ENCODE data around the gene CT47C1. TPM values are rescaled to one million over a fixed set of nuclear protein-coding genes. Genes with fewer than 3 reads are reported as not detected.

Gene CT47C1
- total RNA-seq, 4 donors from 2014 or later: not detected

DNA sequence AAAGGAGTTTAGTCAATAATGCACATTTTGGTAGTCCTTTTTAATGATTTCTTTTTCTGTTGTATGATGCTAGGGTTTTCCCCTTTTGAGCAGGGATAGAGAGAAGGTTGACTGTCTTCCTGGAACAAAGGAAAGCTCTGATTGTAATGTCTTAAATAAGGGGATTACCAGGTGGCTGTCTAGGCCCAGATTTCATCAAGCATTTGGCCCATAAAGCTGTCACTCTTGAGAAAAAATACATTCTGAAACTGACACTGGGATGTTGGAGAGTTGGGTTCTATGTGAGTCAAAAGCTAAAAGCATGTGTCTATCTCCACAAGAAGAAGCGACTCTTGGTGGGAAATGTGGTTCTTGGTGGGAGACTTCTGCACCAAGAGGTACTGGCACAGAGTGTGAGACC is 28.4 kb downstream of the CT47C1 start:
- no peak for TF ChIP-seq POLR2AphosphoS5 (IDR thresholded peaks at IDR 0.05)
- TF ChIP-seq, protein P1, sequence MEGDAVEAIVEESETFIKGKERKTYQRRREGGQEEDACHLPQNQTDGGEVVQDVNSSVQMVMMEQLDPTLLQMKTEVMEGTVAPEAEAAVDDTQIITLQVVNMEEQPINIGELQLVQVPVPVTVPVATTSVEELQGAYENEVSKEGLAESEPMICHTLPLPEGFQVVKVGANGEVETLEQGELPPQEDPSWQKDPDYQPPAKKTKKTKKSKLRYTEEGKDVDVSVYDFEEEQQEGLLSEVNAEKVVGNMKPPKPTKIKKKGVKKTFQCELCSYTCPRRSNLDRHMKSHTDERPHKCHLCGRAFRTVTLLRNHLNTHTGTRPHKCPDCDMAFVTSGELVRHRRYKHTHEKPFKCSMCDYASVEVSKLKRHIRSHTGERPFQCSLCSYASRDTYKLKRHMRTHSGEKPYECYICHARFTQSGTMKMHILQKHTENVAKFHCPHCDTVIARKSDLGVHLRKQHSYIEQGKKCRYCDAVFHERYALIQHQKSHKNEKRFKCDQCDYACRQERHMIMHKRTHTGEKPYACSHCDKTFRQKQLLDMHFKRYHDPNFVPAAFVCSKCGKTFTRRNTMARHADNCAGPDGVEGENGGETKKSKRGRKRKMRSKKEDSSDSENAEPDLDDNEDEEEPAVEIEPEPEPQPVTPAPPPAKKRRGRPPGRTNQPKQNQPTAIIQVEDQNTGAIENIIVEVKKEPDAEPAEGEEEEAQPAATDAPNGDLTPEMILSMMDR (IDR thresholded peaks at IDR 0.05): no peak
- no peak for TF ChIP-seq POLR2A (IDR thresholded peaks at IDR 0.05)
- no peak for TF ChIP-seq EP300 (IDR thresholded peaks at IDR 0.05)
- H3K9me3 ChIP-seq: no peaks in the 10 kb centered on the region
- WGBS, 2 donors (ENCODE audit: low coverage in 1 of 2): no CpG with 5 or more reads among the region's 1 CpG
- no peaks in the 10 kb centered on the region for H3K4me1 ChIP-seq
- no peak overlapping the region for H3K4me3 ChIP-seq
- no peaks in the 10 kb centered on the region for H3K27me3 ChIP-seq
- no peaks in the 10 kb centered on the region for H3K36me3 ChIP-seq
- ATAC-seq: no peak
- no peak overlapping the region for H3K27ac ChIP-seq

DNA sequence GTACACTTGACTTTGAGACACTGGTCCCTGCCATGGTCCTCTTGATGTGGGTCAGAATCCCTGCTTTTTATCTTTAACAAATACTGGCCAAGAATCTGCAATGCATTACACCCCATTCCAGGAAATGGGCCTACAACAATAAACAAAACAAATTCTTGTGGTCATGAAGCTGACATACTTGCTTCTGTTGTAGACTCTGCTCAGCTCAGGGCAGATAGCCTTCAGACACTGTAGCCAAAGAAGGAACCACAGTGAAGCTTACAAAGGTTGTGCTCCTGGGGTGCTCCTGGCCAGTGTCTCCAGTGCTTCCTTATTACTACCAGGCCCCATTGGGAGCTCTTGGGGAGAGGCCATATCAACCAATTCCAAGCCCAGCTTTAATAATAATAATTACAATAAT is 33.0 kb downstream of the CT47C1 start:
- no peaks in the 10 kb centered on the region for H3K36me3 ChIP-seq
- ATAC-seq: no peak
- H3K9me3 ChIP-seq: no peaks in the 10 kb centered on the region

DNA sequence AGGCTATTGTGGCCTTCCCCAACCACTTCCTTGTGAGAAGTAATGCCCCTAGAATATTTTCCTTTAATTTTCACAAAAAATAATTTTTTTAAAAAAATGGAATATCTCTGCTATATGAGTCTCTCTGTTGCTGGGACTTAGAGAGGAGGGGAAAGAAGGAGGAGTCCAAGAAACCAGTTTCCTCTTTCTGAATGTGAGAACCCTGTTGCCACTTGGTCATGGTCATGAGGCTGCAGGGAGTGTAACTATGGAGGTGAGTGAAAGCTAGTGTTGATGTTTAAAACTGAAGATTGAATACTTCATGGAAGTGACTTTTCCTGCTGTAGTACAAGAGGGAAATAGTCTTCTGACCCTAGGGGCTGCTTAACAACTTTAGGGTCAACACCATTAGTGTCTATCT is 34.4 kb downstream of the CT47C1 start:
- ATAC-seq: no peak
- no peaks in the 10 kb centered on the region for H3K36me3 ChIP-seq
- H3K27me3 ChIP-seq: no peaks in the 10 kb centered on the region
- H3K4me3 ChIP-seq: no peak overlapping the region
- no peak overlapping the region for H3K27ac ChIP-seq
- no peak for TF ChIP-seq POLR2AphosphoS5 (IDR thresholded peaks at IDR 0.05)
- TF ChIP-seq POLR2A (IDR thresholded peaks at IDR 0.05): no peak
- no peaks in the 10 kb centered on the region for H3K9me3 ChIP-seq
- no peaks in the 10 kb centered on the region for H3K4me1 ChIP-seq

More for the DNA sequence above, 33.0 kb downstream of the CT47C1 start:
- no peak overlapping the region for H3K4me3 ChIP-seq
- TF ChIP-seq EP300 (IDR thresholded peaks at IDR 0.05): no peak
- TF ChIP-seq POLR2AphosphoS5 (IDR thresholded peaks at IDR 0.05): no peak
- no peak for TF ChIP-seq POLR2A (IDR thresholded peaks at IDR 0.05)
- TF ChIP-seq, protein P1 (IDR thresholded peaks at IDR 0.05): no peak
- H3K4me1 ChIP-seq: no peaks in the 10 kb centered on the region
- H3K27me3 ChIP-seq: no peaks in the 10 kb centered on the region
- no peak overlapping the region for H3K27ac ChIP-seq

DNA sequence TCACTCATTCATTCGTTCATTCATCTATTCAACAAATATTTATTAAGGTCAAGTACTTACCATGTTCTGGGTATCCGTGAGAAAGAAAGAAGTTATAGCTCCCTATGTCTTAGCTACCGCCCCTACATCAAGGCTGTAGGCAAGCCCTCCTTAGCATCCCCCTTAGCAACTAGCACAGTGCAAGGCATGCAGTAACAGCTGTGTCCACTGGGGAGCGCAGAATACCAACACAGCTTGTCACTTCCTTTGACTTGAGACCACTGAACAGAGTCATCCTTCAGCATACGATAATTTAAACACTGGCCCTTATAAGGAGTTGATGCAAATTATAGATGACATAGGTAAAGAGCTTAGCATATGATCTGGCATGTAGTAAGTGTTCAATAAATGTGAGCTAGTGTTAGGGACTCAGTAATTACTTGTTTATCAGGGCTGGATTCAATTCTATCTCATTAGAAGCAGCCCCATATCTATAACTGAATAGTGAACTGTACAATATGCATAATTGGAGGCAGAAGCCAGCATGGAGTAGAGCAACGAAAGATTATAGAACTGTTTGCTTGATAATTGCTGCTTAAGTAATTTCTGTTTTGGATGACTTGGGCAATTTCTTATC is 46.1 kb downstream of the CT47C1 start:
- Histone ChIP-seq H3K27ac (no peak overlapping the region), H3K4me3 (no peak overlapping the region), H3K36me3 (no peaks in the 10 kb centered on the region), H3K27me3 (no peaks in the 10 kb centered on the region), H3K9me3 (no peaks in the 10 kb centered on the region), H3K4me1 (no peaks in the 10 kb centered on the region)
- TF ChIP-seq POLR2AphosphoS5 (IDR thresholded peaks at IDR 0.05): no peak
- TF ChIP-seq, protein P1 (IDR thresholded peaks at IDR 0.05): peak; percentile 32 to 76 (median 47)
- peak; percentile 36 for ATAC-seq
- 11 to 20% methylated on average over 4 to 6 of the region's 6 CpGs for WGBS, 2 donors (ENCODE audit: low coverage in 1 of 2)

DNA sequence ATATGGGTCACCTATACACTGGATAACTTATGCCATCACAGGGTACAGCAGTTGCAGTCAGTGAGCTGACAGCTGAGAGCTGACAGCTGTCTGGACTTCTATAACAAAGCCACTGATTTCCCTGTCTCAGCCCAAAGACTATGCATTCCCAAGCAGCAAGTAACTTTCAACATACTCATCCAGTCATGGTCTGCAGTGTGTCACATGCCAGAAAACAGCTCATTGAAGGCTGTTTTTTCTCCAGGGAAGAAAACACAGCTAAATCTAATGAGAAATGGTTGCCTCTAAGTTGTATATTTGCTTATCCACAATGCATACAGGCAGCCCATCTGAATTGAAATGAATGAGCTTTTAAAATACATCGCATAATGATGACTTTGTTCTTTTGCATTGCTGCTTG is 48.5 kb downstream of the CT47C1 start:
- 60% methylated on average over 1 of the region's 1 CpG; no CpG with 5 or more reads in 1 of the 2 donors for WGBS, 2 donors (ENCODE audit: low coverage in 1 of 2)
- H3K36me3 ChIP-seq: no peaks in the 10 kb centered on the region
- no peak for ATAC-seq
- H3K4me3 ChIP-seq: no peak overlapping the region
- H3K9me3 ChIP-seq: no peaks in the 10 kb centered on the region
- no peaks in the 10 kb centered on the region for H3K4me1 ChIP-seq
- H3K27me3 ChIP-seq: no peaks in the 10 kb centered on the region
- TF ChIP-seq, protein P1 (IDR thresholded peaks at IDR 0.05): no peak
- no peak for TF ChIP-seq POLR2AphosphoS5 (IDR thresholded peaks at IDR 0.05)
- TF ChIP-seq EP300 (IDR thresholded peaks at IDR 0.05): no peak
- no peak for TF ChIP-seq POLR2A (IDR thresholded peaks at IDR 0.05)
- H3K27ac ChIP-seq: no peak overlapping the region

Other genes with a start within 250 kb of the CT47C1 start
- gene ZCCHC12, start 249.2 kb upstream of the CT47C1 start, total RNA-seq: 1 to 10 TPM in 1 of 4 donors, under 1 TPM in 3; 0.31 to 3.5 (median 0.84) TPM
- gene LONRF3, start 98.4 kb upstream of the CT47C1 start, total RNA-seq: 10 to 100 TPM; 15.4 to 24.1 (median 17.7) TPM
- gene KIAA1210, start 54.8 kb downstream of the CT47C1 start, total RNA-seq: under 1 TPM in 1 of 4 donors, not detected in 3; 0.12 TPM
- 100 to 1,000 TPM; 114 to 152 (median 139) TPM for gene PGRMC1, start 163.3 kb downstream of the CT47C1 start, total RNA-seq

Measured in gastroesophageal sphincter (tissue), 4 donors.